ENCODE data around the gene GPC1. TPM values are rescaled to one million over a fixed set of nuclear protein-coding genes. Genes with fewer than 3 reads are reported as not detected.

Gene GPC1
- total and polyA plus RNA-seq, 2 of the 13 experiments (the other 11 are each of a cell fraction or from before 2014, with no cell fraction given): 4.0 to 5.5 TPM

DNA sequence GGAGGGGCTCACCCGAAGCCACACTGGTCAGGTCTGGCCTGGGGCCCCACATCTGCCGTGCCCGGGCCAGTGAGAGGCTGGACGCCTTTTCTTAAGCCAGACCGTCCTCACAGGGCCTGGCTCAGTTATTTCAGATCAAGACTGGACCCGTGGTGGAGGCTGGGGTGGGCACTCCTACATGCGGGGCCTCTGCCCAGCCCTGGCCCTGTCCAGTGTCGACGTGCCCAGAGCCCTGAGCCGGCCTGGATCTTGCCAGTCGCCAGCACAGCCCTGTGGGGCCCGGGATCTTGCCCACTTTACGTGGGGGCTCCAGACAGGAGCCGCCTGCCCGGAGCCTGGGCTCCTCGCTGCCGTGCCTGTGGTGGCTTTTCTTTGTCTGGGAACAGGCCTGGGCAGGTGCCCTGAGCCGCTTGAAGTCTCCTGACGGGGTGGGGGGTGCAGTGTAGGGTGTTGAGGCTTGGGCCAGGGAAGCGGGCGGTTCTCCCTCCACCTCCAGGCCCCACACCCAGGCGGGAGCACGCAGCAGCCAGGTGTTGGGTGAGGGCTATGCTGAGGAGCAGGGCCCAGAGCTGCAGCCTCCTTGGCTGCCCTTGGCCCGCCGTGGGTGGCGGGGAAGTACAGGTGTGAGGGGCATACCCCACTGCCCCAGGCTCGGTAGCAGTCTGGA is 6.0 kb downstream of the GPC1 start:
- Histone ChIP-seq H3K79me2 (ENCODE audit: insufficient read depth, low read length) (no peaks in the 10 kb centered on the region), H3K9ac (ENCODE audit: insufficient read depth, low read depth, low read length) (no peak overlapping the region), H3K4me3 (replicated peaks in 1 of 3; ENCODE audit: insufficient read depth in 1 of 3, low read depth in 2 of 3, low read length in 3 of 3) (no peak overlapping the region), H4K20me1 (ENCODE audit: insufficient read depth, low read length) (peaks cover 3% of the 10 kb centered on the region; the same call in 1 of the 2 replicates), H2AFZ (ENCODE audit: low read length) (no peak overlapping the region), H3K4me1 (ENCODE audit: insufficient read depth, low read length) (peaks cover 15% of the 10 kb centered on the region), H3K36me3 (replicated peaks in 1 of 2; ENCODE audit: control insufficient read depth in 1 of 2, insufficient read depth in 2 of 2, low read length in 2 of 2) (no peaks in the 10 kb centered on the region), H3K27ac (ENCODE audit: extremely low read length, insufficient read depth, low read length) (no peak overlapping the region), H3K4me2 (ENCODE audit: low read depth, low read length) (no peak overlapping the region), H3K9me3 (ENCODE audit: low read length) (no peaks in the 10 kb centered on the region), H3K27me3 (ENCODE audit: control insufficient read depth in 1 of 2, insufficient read depth in 2 of 2, low read length in 2 of 2) (peaks cover 13 to 17% of the 10 kb centered on the region in 2 experiments; a peak in 4 of 5 replicates)
- no TSS peak for BruUV-seq (replicated peaks)
- ATAC-seq: no peak
- ChIA-PET CTCF (ENCODE audit: low intra/inter-chr PET ratio, low total read pairs) (no interaction called here), POLR2A (interaction anchor here (0.8 kb wide), 1 partner anchor 190 kb away, joined by 3 read pairs; no protein-coding TSS in a partner anchor)
- no peak for FAIRE-seq
- no peak for DNase-seq (ENCODE audit: low spot score)
- intact Hi-C loops (cut with micrococcal nuclease; ENCODE audit: unreplicated experiment): no loop called here
- WGBS (ENCODE audit: low lambda C conversion rate): 78% methylated on average over 18 of the region's 27 CpGs
- in situ Hi-C loops (cut with HindIII; ENCODE audit: extremely low pct_ligation_motif_present, low pct_unique_long_range_greater_than_20kb): no loop called here
- TF ChIP-seq MYNN (CRISPR knock-in tag; IDR thresholded peaks at IDR 0.05; ENCODE audit: low read depth) (no peak), EED (CRISPR knock-in tag; IDR thresholded peaks at IDR 0.05) (no peak), MIXL1 (CRISPR knock-in tag; IDR thresholded peaks at IDR 0.05) (no peak), ZMYM4 (CRISPR knock-in tag; IDR thresholded peaks at IDR 0.05) (no peak), GATAD2A (CRISPR knock-in tag; IDR thresholded peaks at IDR 0.05) (no peak), TCF12 (IDR thresholded peaks at IDR 0.05) (no peak), TCF12 (CRISPR knock-in tag; IDR thresholded peaks at IDR 0.05) (no peak), ZNF501 (CRISPR knock-in tag; IDR thresholded peaks at IDR 0.05) (no peak), SMC3 (IDR thresholded peaks at IDR 0.05; ENCODE audit: low read length) (no peak), FOXA3 (CRISPR knock-in tag; IDR thresholded peaks at IDR 0.05) (no peak), ZNF556 (CRISPR knock-in tag; IDR thresholded peaks at IDR 0.05; ENCODE audit: borderline replicate concordance) (no peak), POLR2A (IDR thresholded peaks at IDR 0.05; ENCODE audit: insufficient read depth in 1 of 2, low read depth in 2 of 2, low read length in 2 of 2) (no peak), SIN3A (IDR thresholded peaks at IDR 0.05; ENCODE audit: borderline replicate concordance, low read depth, low read length) (no peak), DR1 (CRISPR knock-in tag; IDR thresholded peaks at IDR 0.05) (no peak), FOXM1 (CRISPR knock-in tag; IDR thresholded peaks at IDR 0.05) (no peak)
- TF ChIP-seq, protein P1, sequence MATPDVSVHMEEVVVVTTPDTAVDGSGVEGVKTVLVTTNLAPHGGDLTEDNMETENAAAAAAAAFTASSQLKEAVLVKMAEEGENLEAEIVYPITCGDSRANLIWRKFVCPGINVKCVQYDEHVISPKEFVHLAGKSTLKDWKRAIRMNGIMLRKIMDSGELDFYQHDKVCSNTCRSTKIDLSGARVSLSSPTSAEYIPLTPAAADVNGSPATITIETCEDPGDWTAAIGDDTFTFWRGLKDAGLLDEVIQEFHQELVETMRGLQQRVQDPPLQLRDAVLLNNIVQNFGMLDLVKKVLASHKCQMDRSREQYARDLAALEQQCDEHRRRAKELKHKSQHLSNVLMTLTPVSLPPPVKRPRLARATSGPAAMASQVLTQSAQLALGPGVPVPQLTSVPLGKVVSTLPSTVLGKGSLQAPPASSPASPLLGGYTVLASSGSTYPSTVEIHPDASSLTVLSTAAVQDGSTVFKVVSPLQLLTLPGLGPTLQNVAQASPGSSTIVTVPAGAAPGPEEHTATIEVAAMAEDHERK (CRISPR knock-in tag; IDR thresholded peaks at IDR 0.05; ENCODE audit: low read depth): no peak
- TF ChIP-seq, protein P2, sequence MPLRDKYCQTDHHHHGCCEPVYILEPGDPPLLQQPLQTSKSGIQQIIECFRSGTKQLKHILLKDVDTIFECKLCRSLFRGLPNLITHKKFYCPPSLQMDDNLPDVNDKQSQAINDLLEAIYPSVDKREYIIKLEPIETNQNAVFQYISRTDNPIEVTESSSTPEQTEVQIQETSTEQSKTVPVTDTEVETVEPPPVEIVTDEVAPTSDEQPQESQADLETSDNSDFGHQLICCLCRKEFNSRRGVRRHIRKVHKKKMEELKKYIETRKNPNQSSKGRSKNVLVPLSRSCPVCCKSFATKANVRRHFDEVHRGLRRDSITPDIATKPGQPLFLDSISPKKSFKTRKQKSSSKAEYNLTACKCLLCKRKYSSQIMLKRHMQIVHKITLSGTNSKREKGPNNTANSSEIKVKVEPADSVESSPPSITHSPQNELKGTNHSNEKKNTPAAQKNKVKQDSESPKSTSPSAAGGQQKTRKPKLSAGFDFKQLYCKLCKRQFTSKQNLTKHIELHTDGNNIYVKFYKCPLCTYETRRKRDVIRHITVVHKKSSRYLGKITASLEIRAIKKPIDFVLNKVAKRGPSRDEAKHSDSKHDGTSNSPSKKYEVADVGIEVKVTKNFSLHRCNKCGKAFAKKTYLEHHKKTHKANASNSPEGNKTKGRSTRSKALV (CRISPR knock-in tag; IDR thresholded peaks at IDR 0.05): no peak
- TF ChIP-seq, protein P3, sequence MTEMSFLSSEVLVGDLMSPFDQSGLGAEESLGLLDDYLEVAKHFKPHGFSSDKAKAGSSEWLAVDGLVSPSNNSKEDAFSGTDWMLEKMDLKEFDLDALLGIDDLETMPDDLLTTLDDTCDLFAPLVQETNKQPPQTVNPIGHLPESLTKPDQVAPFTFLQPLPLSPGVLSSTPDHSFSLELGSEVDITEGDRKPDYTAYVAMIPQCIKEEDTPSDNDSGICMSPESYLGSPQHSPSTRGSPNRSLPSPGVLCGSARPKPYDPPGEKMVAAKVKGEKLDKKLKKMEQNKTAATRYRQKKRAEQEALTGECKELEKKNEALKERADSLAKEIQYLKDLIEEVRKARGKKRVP (CRISPR knock-in tag; IDR thresholded peaks at IDR 0.05): no peak
- TF ChIP-seq, protein P4, sequence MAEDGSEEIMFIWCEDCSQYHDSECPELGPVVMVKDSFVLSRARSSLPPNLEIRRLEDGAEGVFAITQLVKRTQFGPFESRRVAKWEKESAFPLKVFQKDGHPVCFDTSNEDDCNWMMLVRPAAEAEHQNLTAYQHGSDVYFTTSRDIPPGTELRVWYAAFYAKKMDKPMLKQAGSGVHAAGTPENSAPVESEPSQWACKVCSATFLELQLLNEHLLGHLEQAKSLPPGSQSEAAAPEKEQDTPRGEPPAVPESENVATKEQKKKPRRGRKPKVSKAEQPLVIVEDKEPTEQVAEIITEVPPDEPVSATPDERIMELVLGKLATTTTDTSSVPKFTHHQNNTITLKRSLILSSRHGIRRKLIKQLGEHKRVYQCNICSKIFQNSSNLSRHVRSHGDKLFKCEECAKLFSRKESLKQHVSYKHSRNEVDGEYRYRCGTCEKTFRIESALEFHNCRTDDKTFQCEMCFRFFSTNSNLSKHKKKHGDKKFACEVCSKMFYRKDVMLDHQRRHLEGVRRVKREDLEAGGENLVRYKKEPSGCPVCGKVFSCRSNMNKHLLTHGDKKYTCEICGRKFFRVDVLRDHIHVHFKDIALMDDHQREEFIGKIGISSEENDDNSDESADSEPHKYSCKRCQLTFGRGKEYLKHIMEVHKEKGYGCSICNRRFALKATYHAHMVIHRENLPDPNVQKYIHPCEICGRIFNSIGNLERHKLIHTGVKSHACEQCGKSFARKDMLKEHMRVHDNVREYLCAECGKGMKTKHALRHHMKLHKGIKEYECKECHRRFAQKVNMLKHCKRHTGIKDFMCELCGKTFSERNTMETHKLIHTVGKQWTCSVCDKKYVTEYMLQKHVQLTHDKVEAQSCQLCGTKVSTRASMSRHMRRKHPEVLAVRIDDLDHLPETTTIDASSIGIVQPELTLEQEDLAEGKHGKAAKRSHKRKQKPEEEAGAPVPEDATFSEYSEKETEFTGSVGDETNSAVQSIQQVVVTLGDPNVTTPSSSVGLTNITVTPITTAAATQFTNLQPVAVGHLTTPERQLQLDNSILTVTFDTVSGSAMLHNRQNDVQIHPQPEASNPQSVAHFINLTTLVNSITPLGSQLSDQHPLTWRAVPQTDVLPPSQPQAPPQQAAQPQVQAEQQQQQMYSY (CRISPR knock-in tag; IDR thresholded peaks at IDR 0.05): no peak
